OCI-LY3 (cell line): Measurements from ENCODE around the gene ATP10D.

Source experiments
- EZH2phosphoT487 ChIP-seq: fragments of 200-600 bp; shearing (Covaris generic); IDR thresholded peaks from 2 replicates; pipeline ENCODE4 v1.6.1; 2018; ENCODE audit warnings: antibody characterized with exemption, mixed run types, low read depth
- TF ChIP-seq, protein P1 (sequence below): fragments of 200-600, 300-600 bp; sonication (generic); IDR thresholded peaks from 2 replicates; pipeline ENCODE4 v1.5.1; 2014; ENCODE audit warnings: antibody characterized with exemption, low read length, low read depth

GRCh38 chr4:47621181-47621580 lies 136.1 kb downstream of the ATP10D start:
- TF ChIP-seq, protein P1, sequence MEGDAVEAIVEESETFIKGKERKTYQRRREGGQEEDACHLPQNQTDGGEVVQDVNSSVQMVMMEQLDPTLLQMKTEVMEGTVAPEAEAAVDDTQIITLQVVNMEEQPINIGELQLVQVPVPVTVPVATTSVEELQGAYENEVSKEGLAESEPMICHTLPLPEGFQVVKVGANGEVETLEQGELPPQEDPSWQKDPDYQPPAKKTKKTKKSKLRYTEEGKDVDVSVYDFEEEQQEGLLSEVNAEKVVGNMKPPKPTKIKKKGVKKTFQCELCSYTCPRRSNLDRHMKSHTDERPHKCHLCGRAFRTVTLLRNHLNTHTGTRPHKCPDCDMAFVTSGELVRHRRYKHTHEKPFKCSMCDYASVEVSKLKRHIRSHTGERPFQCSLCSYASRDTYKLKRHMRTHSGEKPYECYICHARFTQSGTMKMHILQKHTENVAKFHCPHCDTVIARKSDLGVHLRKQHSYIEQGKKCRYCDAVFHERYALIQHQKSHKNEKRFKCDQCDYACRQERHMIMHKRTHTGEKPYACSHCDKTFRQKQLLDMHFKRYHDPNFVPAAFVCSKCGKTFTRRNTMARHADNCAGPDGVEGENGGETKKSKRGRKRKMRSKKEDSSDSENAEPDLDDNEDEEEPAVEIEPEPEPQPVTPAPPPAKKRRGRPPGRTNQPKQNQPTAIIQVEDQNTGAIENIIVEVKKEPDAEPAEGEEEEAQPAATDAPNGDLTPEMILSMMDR: no peak
- no peak for TF ChIP-seq EZH2phosphoT487
